GM21360 (cell line): ENCODE results near the gene ZWILCH.

ENCODE experiments used
- ATAC-seq: cut with Tn5 transposase; IDR thresholded peaks from one replicate; pipeline ENCODE4 v1.9.1; 2021; ENCODE audit warnings: mild to moderate bottlenecking, moderate library complexity; ENCODE audit not compliant: unreplicated experiment

ZWILCH gene

DNA sequence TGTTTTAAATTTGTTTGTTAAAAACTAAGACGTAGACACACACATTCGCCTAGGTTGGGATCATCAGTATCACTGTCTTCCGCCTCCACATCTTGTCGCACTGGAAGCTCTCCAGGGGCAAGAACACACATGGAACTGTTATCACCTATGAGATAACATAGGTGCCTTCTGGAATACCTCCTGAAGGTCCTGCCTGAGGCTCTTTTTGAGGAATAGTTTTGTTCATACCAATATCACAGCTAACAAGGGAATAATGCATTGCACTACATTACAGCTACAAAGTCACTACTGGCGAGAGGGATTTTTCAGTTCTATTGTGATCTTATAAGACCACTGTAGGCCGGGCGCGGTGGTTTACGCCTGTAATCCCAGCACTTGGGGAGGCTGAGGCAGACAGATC, 29.9 kb downstream of the ZWILCH start:
- no peak for ATAC-seq

GRCh38 chr15:66542896-66543295, 37.8 kb downstream of the ZWILCH start:
- no peak for ATAC-seq

DNA sequence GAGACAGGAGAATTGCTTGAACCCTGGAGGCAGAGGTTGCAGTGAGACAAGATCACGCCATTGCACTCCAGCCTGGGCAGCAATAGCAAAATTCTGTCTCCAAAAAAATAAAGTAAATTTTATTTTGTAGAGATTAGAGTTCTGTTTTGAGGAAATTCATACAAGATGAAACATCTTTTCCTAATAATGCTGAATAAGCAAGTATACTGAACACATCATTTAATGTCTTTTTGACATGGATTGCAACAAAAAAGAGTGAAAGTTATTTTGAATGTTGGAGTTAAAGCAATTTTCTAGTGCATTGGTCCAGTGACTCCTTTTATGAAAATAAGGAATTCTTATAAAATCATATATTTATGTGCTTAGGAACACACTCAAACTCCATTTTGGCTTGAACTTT, 40.1 kb downstream of the ZWILCH start:
- ATAC-seq, result no peak

DNA sequence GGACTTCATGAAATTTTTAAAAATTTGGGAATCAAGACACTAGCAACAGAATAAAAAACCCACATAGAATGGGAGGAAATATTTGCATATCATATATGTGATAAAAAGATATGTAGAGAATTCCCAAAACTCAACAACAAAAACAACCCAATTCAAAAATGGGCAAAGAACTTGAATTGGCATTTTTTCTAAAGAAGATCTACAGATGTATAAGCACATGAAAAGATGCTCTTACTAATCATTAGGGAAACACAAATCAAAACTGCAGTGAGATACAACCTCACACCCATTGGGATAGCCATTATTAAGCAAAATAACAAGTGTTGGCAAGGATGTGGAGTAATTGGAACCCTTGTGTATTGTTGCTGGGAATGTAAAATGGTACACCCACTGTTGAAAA, 50.6 kb downstream of the ZWILCH start:
- ATAC-seq, result no peak

DNA sequence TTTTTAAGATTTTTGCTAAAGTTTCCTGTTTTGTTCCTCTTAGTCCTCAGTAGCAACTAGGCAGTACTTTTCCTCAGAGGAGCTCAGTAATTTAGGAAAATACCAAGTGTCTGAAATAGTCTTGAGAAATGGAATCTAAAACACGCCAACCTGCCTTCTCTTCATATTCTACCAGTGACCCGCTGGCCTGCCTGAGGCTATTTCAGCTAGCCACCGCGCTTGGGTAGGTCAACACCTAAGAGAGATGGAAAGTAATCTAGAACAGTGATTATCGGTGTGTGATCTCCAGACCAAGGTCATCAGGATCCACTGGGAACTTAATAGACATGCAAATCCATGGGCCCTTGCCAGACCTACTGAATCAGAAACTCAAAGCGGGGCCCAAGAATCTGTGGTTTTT, 53.1 kb downstream of the ZWILCH start:
- ATAC-seq, result no peak

GRCh38 chr15:66560856-66561525, 55.9 kb downstream of the ZWILCH start:
- ATAC-seq, result no peak

DNA sequence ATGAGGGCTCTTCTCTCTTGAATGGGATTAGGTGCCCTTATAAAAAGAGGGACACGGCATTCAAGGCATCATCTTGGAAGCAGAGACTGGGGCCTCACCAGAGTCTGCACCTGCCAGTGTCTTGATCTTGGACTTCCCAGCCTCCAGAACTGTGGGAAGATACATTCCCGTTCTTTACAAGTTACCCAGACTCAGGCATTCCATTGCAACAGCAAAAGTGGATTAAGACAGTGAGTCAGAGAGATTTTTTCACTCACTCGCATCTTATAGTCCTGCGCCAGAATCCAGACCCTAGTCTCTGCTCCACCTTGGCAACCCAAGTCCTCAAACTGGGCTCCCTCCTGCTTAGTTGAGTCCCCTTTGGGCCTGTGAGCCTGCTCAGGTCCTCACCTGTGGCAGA, 58.0 kb downstream of the ZWILCH start:
- no peak for ATAC-seq

DNA sequence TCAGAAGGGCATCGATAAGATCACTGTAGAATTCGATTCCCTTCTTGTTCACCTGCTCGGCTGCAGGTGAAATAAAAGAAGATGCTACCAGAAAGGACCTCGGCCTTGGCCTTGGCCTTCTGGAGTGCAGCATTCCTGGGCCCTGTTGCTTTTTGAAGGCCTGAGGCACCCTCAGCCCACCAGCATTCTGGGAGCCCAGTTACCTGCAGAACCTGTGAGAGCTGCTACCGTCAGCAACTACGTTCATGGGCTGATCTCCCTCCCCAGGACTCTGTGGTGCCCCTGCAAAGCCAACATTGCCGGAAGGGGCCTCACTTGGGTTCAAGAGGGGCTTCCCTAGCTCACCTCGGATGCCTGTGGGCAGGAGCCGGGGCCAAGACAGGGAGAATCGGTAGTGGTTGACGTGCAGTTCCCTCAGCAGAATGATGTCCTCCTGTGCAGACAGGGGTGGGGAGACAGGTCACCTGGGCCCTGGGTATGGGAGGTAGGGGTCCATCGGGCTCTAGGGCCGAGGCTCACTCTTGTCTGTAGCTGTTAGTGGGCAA, 58.5 kb downstream of the ZWILCH start:
- no peak for ATAC-seq

DNA sequence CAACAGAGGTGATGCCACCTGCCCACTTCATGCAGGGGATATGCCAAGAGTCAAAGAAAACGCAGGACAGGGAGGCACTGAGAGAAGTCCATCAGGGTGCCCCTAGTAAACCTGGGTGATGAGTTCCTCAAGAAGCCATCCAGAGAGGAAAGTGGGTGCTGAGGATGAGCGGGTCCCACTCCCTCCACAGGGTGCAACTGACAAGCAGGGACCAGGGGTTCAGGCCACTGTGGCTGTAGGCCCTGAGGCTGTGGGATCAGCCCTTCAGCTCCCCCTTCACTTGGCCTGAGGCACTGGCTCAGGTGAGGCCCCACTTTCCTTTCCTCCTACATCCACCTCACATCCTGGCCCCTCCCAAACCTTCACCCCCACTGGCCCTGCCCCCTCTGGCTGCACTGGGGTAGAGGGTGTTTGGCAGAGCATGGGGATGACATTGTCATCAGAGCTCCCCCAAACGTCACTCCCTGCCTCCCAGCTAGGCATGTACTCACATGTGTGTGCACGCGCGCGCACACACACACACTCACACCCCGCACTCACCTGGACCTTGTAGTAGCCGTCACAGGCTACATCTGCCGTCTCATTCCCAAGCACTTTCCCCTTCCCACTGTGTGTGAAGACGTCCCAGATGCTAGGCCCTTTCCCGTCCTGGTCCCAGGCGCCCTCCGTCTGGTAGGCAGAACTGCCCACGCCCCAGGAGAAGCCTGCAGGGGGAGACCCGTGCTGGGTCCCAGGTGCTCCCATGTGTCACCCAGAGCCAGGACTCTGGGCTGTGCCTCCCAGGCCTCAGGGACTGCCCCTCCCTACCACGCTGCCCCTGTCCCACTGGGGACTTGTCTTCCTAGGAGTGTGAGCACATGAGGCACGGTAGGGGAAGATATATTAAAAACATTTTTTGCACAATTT, 59.3 kb downstream of the ZWILCH start:
- no peak for ATAC-seq

DNA sequence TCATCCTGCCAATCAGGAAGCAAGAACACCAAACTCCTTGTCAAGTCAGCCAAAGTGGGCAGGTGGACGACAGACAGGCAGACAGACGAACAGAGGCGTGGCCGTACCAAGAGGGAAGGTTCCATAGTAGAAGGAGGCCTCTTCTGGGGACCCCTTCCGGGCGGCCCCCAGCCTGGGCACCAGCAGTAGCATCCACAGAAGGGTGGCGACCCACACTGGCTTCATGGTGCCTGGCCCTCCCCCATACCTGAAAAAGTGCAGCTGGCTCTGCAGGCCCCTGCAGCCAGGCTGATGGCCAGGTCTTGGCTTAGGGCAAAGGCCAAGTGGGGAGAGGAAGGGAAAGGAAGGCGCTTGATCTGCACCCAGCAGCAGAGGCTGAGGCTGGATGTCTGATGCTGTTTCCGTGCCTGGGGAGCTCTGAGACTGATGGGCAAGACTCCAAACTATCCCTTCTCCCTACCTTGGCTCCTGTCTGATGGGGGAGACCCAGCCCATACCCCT, 60.1 kb downstream of the ZWILCH start:
- ATAC-seq, result no peak

DNA sequence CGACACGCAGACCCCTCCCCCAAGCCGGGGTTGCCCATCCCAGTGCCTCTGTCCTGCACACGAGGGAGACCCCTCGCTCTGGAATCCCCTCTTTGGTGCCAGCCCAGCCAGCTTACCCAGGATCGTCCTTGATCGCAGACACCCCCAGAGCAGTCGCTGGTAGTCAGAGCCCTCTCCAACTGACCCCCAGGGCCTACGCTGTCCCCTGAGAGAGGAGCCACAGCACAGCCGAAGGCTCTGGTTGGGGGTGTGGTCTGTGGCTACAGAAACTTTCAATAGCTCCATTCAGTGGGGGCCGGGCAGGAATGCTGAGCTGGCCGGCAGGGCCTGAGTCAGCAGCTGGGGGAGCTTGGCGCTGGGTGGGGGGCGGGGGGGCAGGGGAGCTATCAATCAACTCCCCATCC, 60.6 kb downstream of the ZWILCH start, which contains the start of gene LCTL:
Gene LCTL (minus strand): TSS at position 258 of the 404 bp plus-strand sequence. CDS start 633 bp downstream, outside the sequence.
- ATAC-seq, result no peak

- no peak for ATAC-seq
Observed at GRCh38 chr15:66566963-66567531, 61.9 kb downstream of the ZWILCH start.

DNA sequence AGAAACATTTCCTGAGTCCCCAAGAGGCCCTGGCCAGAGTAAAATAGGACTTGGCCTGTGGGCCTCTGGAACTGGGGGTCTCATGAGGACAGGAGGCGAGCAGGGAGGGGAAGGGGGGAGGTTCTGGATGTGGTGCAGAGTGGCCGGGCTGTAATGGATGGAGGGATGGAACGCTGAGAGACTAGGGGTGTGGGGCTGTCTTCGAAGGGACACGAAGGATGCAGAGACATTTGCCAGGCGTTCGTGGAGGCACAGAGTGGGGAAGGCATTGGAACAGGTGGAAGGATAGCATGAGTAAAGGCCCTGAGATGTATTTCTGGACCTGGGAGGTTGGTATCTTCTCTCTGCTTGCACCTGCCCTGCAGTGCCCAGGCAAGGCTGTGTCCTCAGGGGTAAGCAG, 62.8 kb downstream of the ZWILCH start:
- ATAC-seq, result no peak

DNA sequence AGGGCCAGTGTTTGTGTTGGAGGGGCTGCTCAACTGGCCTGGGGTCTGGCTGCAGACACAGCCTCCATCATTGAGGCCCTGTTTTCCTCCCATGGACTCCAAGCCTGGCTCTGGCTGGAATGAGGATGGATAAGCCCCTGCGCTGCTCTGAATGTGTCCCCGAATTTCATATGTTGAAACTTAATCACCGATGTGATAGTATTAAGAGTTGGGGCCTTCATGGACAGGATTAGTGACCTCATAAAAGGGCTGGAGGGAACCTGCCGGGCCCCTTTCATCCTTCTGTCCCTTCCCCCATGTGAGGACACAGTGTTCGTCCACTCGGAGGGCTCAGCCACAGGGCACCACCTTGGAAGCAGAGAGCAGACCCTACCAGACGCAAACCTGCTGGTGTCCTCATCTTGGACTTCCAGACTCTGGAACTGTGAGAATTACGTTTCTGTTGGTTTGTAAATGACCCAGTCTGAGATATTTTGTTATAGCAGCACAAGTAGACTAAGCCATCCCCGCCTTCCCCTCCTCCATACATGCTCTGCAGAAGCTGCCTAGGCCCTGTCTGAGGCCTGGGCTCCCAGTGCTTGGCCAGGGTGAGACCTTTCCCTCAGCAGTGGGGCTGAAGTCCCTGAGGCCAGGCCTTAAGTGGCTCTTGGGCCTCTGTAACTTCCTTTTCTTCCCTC, 64.5 kb downstream of the ZWILCH start:
- no peak for ATAC-seq

DNA sequence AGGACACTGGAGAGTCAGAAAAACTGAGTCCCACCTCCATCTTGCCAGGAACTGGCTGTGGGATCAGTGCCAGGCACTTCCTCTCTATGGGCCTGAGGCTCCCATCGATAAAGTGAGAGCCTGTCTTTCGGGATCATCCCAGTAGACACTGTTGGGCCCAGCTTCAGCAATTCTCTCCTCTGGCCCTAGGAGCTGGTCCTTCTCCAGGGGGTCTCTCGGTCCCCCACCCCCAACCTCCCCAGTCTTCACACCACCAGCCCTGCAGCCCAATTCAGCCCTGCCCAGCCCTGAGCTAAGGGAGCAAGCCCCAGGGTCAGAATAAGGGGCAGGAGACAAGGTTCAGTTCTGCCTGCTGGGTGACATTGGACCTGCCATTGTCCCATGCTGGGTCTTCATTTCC, 65.2 kb downstream of the ZWILCH start:
- no peak for ATAC-seq

- ATAC-seq, result no peak
Observed at GRCh38 chr15:66570842-66571478, 65.8 kb downstream of the ZWILCH start.

- ATAC-seq, result no peak
Observed at GRCh38 chr15:66572146-66572545, 67.0 kb downstream of the ZWILCH start.

- no peak for ATAC-seq
Observed at GRCh38 chr15:66573348-66573718, 68.2 kb downstream of the ZWILCH start.

DNA sequence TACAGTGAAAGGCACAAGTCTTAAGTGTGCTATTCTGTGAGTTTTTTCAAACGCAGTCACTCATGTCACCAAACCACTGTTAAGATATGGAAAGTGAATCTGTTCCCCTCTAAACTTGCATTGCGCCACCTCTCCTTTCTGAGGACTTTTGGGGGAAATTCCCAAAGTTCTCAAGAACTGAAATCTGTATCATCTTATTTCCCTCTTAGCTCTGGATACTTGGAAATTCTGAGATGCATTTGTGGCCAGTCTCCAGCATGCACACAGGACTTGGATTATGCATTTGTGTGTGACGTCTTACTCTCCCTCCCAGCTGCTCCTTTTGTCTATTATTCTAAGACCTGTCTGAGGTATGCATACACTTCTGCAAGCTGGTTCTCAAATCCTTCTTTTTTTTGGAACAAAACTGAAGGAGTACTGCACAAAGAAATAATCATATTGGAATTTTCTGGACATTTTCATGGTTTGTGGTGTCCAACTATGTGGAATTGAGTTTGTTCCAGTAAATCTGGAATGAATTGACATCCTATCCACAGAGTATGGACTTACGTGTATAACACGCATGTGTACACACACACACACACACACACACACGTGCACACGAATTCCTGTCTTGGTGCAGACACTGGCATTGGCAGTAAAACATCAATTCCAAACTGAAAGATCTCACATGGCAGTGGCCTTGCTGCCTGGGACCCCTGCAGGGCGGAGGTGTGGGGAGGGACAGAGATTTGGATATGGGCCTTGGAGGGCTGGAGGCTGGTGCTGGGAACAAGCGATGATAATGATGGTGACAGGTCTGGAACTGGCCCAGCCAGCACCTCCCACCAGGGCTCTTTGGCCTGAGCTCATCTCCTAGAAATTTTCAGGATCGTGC, 68.8 kb downstream of the ZWILCH start:
- ATAC-seq, result no peak

DNA sequence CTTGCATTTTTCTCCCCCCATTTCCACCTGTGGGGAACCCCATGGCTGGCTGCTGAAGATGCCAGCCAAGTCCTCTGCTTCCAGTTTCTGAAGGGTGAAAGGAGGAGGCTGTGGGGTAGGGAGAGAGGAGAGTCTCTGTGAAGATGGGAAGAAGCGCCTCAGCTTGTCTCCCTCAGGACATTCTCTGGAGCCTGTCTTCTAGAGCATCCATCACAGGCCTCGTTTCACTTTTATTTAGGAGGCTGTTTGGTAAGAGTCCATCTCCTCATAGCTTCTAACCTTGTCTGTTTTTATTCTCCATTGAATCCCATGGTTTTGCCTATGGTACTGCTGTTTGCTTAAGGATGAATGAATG, 69.4 kb downstream of the ZWILCH start:
- no peak for ATAC-seq
